ENCODE data around the gene GNG7.
"Not testable (repeated sequence)": the region's sequence is repeated elsewhere in the genome, so short reads cannot be mapped to it uniquely, and the experiment has no call there.

GNG7 gene

GRCh38 chr19:2546128-2547032, 156.1 kb downstream of the GNG7 start:
- H3K9ac ChIP-seq (ENCODE audit: low read length): 0 out of 2 replicates have a peak overlapping the region, but pooled peaks have one; percentile 6
- no peaks in the 10 kb centered on the region for H3K27me3 ChIP-seq (replicated peaks; ENCODE audit: insufficient read depth, low read length)
- H3K4me2 ChIP-seq (ENCODE audit: low read depth, low read length): no peak overlapping the region
- H3K79me2 ChIP-seq (ENCODE audit: low read length): no peaks in the 10 kb centered on the region
- H3K9me2 ChIP-seq (replicated peaks; ENCODE audit: insufficient read depth, low read length): no peaks in the 10 kb centered on the region
- DNase-seq: no peak
- H2AFZ ChIP-seq (ENCODE audit: low read length): no peak overlapping the region
- no peaks in the 10 kb centered on the region for H3K9me3 ChIP-seq (replicated peaks; ENCODE audit: insufficient read depth, low read length)
- H3K4me3 ChIP-seq (ENCODE audit: low read length): no peak overlapping the region
- no peaks in the 10 kb centered on the region for H3K4me1 ChIP-seq (ENCODE audit: low read length)
- H3K27ac ChIP-seq (ENCODE audit: low read length): peak overlapping the region; percentile 8; the same call in 1 of the 2 replicates
- H3K36me3 ChIP-seq (replicated peaks; ENCODE audit: insufficient read depth, low read length): no peaks in the 10 kb centered on the region
- TF ChIP-seq EZH2phosphoT487 (IDR thresholded peaks at IDR 0.05; ENCODE audit: low read length) (no peak), EZH2 (optimal IDR thresholded peaks at IDR 0.05; ENCODE audit: low read depth, low read length) (no peak), CTCF (IDR thresholded peaks at IDR 0.05; ENCODE audit: low read length) (no peak)
- no peaks in the 10 kb centered on the region for H3F3A ChIP-seq (ENCODE audit: insufficient read depth, low read length)
- H4K20me1 ChIP-seq (ENCODE audit: insufficient read depth, low read length): no peaks in the 10 kb centered on the region

GRCh38 chr19:2545416-2546127, 156.9 kb downstream of the GNG7 start:
- H2AFZ ChIP-seq (ENCODE audit: low read length); H3K79me2 ChIP-seq (ENCODE audit: low read length); H3K27me3 ChIP-seq (replicated peaks; ENCODE audit: insufficient read depth, low read length); H3F3A ChIP-seq (ENCODE audit: insufficient read depth, low read length); H3K36me3 ChIP-seq (replicated peaks; ENCODE audit: insufficient read depth, low read length); H3K9me3 ChIP-seq (replicated peaks; ENCODE audit: insufficient read depth, low read length); H3K4me2 ChIP-seq (ENCODE audit: low read depth, low read length); DNase-seq; H3K9me2 ChIP-seq (replicated peaks; ENCODE audit: insufficient read depth, low read length); H4K20me1 ChIP-seq (ENCODE audit: insufficient read depth, low read length); H3K4me1 ChIP-seq (ENCODE audit: low read length); H3K4me3 ChIP-seq (ENCODE audit: low read length): not testable (repeated sequence)
- Histone ChIP-seq H3K9ac (ENCODE audit: low read length) (0 out of 2 replicates have a peak overlapping the region, but pooled peaks have one; percentile 6), H3K27ac (ENCODE audit: low read length) (peak overlapping the region; percentile 8; the same call in 1 of the 2 replicates)

- Histone ChIP-seq H3K9me3 (replicated peaks; ENCODE audit: insufficient read depth, low read length) (no peaks in the 10 kb centered on the region), H3K79me2 (ENCODE audit: low read length) (no peaks in the 10 kb centered on the region), H3K4me3 (ENCODE audit: low read length) (no peak overlapping the region), H3K4me1 (ENCODE audit: low read length) (no peaks in the 10 kb centered on the region), H3F3A (ENCODE audit: insufficient read depth, low read length) (no peaks in the 10 kb centered on the region), H3K27me3 (replicated peaks; ENCODE audit: insufficient read depth, low read length) (no peaks in the 10 kb centered on the region), H3K4me2 (ENCODE audit: low read depth, low read length) (no peak overlapping the region), H3K36me3 (replicated peaks; ENCODE audit: insufficient read depth, low read length) (no peaks in the 10 kb centered on the region), H3K27ac (ENCODE audit: low read length) (no peak overlapping the region), H3K9ac (ENCODE audit: low read length) (no peak overlapping the region), H4K20me1 (ENCODE audit: insufficient read depth, low read length) (no peaks in the 10 kb centered on the region), H2AFZ (ENCODE audit: low read length) (no peak overlapping the region), H3K9me2 (replicated peaks; ENCODE audit: insufficient read depth, low read length) (no peaks in the 10 kb centered on the region)
- DNase-seq: no peak
- TF ChIP-seq CTCF (IDR thresholded peaks at IDR 0.05; ENCODE audit: low read length): no peak
- no peak for TF ChIP-seq EZH2 (optimal IDR thresholded peaks at IDR 0.05; ENCODE audit: low read depth, low read length)
- no peak for TF ChIP-seq EZH2phosphoT487 (IDR thresholded peaks at IDR 0.05; ENCODE audit: low read length)
Observed at GRCh38 chr19:2544576-2545415, 157.7 kb downstream of the GNG7 start.

Measured in MM.1S (cell line).